HG02610 (cell line): ENCODE results near the gene HIP1.
"Not testable (repeated sequence)": the region's sequence is repeated elsewhere in the genome, so short reads cannot be mapped to it uniquely, and the experiment has no call there.

Experiments used
- ATAC-seq: cut with Tn5 transposase; IDR thresholded peaks from one replicate; pipeline ENCODE4 v1.9.1; 2021; ENCODE audit warnings: mild to moderate bottlenecking, moderate library complexity; ENCODE audit not compliant: unreplicated experiment

Gene HIP1

GRCh38 chr7:75646571-75647102 lies 92.1 kb downstream of the HIP1 start:
- ATAC-seq = no peak

GRCh38 chr7:75645570-75645969 lies 93.2 kb downstream of the HIP1 start:
- no peak for ATAC-seq

- no peak for ATAC-seq
Measured at GRCh38 chr7:75644589-75644988, 94.2 kb downstream of the HIP1 start.

- ATAC-seq = peak; percentile 46
Measured at GRCh38 chr7:75642810-75643486, 95.8 kb downstream of the HIP1 start.

GRCh38 chr7:75640201-75640600 lies 98.5 kb downstream of the HIP1 start:
- ATAC-seq = no peak

- ATAC-seq = no peak
Measured at GRCh38 chr7:75639886-75640190, 98.9 kb downstream of the HIP1 start.

- no peak for ATAC-seq
Measured at GRCh38 chr7:75639071-75639885, 99.5 kb downstream of the HIP1 start.

GRCh38 chr7:75638594-75639070 lies 100.1 kb downstream of the HIP1 start:
- ATAC-seq = no peak

- ATAC-seq = no peak
Measured at GRCh38 chr7:75637854-75638593, 100.7 kb downstream of the HIP1 start.

GRCh38 chr7:75635036-75635435 lies 103.7 kb downstream of the HIP1 start:
- no peak for ATAC-seq

GRCh38 chr7:75632587-75632986 lies 106.2 kb downstream of the HIP1 start:
- not testable (repeated sequence) for ATAC-seq

GRCh38 chr7:75631711-75632110 lies 107.0 kb downstream of the HIP1 start:
- no peak for ATAC-seq

GRCh38 chr7:75630549-75630948 lies 108.2 kb downstream of the HIP1 start:
- no peak for ATAC-seq

- ATAC-seq = no peak
Measured at GRCh38 chr7:75629044-75629443, 109.7 kb downstream of the HIP1 start.

- no peak for ATAC-seq
Measured at GRCh38 chr7:75628055-75628454, 110.7 kb downstream of the HIP1 start.

GRCh38 chr7:75626954-75627353 lies 111.8 kb downstream of the HIP1 start:
- no peak for ATAC-seq

- no peak for ATAC-seq
Measured at GRCh38 chr7:75625868-75626267, 112.9 kb downstream of the HIP1 start.

- no peak for ATAC-seq
Measured at GRCh38 chr7:75624134-75624832, 114.5 kb downstream of the HIP1 start.

GRCh38 chr7:75623390-75624133 lies 115.2 kb downstream of the HIP1 start:
- ATAC-seq = no peak

- ATAC-seq = no peak
Measured at GRCh38 chr7:75621124-75621523, 117.6 kb downstream of the HIP1 start.
